ENCODE measurements around the gene OR2T29. TPM values are rescaled to one million over a fixed set of nuclear protein-coding genes. Genes with fewer than 3 reads are reported as not detected.

The OR2T29 gene, protein sequence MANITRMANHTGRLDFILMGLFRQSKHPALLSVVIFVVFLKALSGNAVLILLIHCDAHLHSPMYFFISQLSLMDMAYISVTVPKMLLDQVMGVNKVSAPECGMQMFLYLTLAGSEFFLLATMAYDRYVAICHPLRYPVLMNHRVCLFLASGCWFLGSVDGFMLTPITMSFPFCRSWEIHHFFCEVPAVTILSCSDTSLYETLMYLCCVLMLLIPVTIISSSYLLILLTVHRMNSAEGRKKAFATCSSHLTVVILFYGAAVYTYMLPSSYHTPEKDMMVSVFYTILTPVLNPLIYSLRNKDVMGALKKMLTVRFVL
- 0.06 TPM in 1 of 2 replicates, not detected in the other for total RNA-seq

DNA sequence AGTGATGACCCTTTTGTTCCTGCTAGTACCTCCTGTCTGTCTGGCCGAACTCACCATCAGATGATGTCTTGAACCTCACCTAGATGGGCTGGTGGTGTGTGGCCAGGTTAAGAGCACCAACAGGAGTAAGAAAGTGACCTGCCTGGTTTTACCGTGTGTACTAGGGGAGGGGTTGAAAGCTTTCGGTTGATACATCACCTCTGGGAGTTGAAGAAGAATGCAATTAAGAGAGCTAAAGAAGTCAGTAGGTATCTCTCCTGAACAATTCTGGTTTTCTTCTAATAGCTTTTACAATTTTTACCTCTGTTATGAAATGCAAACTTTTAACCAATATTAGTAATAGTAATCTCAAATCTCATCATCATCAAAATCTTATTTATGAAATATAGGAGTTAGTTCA is at the start of gene OR2T29:
TSS of gene OR2T29 (minus strand) at position 101 of the 400 bp plus-strand sequence. CDS start 3,281 bp downstream, outside the sequence.

DNA sequence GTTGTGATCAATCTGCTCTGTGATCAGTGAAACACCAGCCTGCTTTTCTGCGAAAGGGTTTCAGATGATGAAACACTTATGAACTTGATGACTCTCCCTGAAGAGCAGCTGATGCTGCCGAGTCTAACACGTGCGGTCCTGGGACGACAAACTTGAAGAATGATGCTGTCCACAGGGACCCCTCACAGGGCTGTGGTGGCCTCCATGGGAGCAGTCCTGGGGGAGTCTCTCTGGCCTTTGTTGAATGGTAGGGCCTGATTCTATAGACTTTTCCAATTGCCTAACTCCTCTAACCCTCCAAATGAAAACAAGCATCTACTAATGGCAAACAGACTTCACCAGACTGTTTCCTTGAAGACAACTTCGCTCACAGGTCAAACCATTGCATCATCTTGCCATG is 35.0 kb upstream of the OR2T29 start, which contains the start of gene OR2T10:
TSS of gene OR2T10 (minus strand) at position 112 of the 400 bp plus-strand sequence. CDS start 3,932 bp downstream, outside the sequence.

DNA sequence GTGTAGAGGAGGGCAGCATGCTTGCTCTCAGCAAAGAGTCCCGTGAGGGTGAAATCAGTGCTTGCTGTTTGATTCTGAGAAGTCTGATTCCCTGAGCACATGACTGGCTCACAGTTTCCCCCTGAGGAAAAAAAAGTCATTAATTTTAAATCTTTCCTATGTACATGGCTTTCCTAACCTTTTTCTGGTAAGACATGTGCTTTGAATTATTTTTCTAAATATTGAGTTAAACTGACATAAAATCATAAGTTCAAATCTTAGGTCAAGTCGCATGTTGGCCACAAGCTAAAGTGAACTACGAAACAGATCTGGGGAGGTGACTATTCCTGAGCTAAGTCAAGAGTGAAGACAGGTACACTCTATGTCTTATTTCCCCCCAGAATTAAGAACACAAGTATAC is 12.1 kb upstream of the OR2T29 start, which contains the start of gene OR2T34:
TSS of gene OR2T34 (minus strand) at position 101 of the 400 bp plus-strand sequence. CDS start at position 101, 0 bp downstream.

DNA sequence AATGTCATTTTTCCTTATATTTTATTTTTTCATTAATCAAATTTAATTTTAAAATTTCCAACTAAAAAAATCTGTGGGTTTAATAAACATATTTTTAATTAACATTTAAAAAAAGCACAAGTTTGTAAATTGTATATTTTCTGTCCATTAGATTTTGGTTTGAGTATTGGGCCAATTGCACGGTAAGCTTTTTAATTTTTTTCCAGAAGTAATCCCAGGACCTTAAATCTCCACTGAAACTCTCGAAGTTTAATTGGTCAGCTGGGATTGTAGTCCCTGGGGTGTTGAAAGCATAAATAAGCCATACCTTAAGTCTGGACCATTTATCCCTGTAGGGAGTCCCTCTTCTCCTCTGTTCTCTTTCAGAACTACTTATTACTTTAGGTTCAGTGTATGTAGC is 54.8 kb downstream of the OR2T29 start, which contains the start of gene OR2G6:
TSS of gene OR2G6 (plus strand) at position 301 of the 400 bp plus-strand sequence. CDS start 13,574 bp downstream, outside the sequence.

Other genes starting within 250 kb of the OR2T29 start
- gene OR2M7, start 238.2 kb downstream of the OR2T29 start, total RNA-seq = not detected in 2 replicates
- gene OR14C36, start 214.0 kb downstream of the OR2T29 start, total RNA-seq = not detected in 2 replicates
- not detected in 2 replicates for gene OR2T4, start 201.1 kb downstream of the OR2T29 start, total RNA-seq
- not detected in 2 replicates for gene OR2T6, start 187.0 kb downstream of the OR2T29 start, total RNA-seq
- not detected in 2 replicates for gene OR2T1, start 159.7 kb downstream of the OR2T29 start, total RNA-seq
- gene OR2T2, start 117.1 kb downstream of the OR2T29 start, total RNA-seq = not detected in 2 replicates
- not detected in 2 replicates for gene OR2T3, start 89.4 kb downstream of the OR2T29 start, total RNA-seq
- gene OR2T5, start 74.2 kb downstream of the OR2T29 start, total RNA-seq = not detected in 2 replicates
- not detected in 2 replicates for gene OR2G6, start 54.7 kb downstream of the OR2T29 start, total RNA-seq
- gene OR2T34, start 12.0 kb upstream of the OR2T29 start, total RNA-seq = not detected in 2 replicates
- gene OR2T10, start 34.9 kb upstream of the OR2T29 start, total RNA-seq = not detected in 2 replicates
- not detected in 2 replicates for gene OR2T11, start 72.3 kb upstream of the OR2T29 start, total RNA-seq
- not detected in 2 replicates for gene OR2T35, start 82.5 kb upstream of the OR2T29 start, total RNA-seq
- not detected in 2 replicates for gene OR2T27, start 92.8 kb upstream of the OR2T29 start, total RNA-seq
- gene OR14I1, start 140.0 kb upstream of the OR2T29 start, total RNA-seq = not detected in 2 replicates
- gene LYPD8, start 193.0 kb upstream of the OR2T29 start, total RNA-seq = not detected in 2 replicates